Astrocyte (in vitro differentiated cells and primary cell): Measurements from ENCODE around the gene CCDC187.

Experiments
- EZH2 ChIP-seq: IDR thresholded peaks from 2 replicates; pipeline ENCODE4 v1.6.1; 2012; ENCODE audit warnings: mild to moderate bottlenecking, low read length, inconsistent platforms; ENCODE audit not compliant: insufficient read depth
- TF ChIP-seq, protein P1 (sequence below): IDR thresholded peaks from 2 replicates; pipeline ENCODE4 v1.5.1; 2011; ENCODE audit warnings: low read depth, mild to moderate bottlenecking, inconsistent platforms, low read length, moderate library complexity; ENCODE audit not compliant: insufficient read depth

DNA sequence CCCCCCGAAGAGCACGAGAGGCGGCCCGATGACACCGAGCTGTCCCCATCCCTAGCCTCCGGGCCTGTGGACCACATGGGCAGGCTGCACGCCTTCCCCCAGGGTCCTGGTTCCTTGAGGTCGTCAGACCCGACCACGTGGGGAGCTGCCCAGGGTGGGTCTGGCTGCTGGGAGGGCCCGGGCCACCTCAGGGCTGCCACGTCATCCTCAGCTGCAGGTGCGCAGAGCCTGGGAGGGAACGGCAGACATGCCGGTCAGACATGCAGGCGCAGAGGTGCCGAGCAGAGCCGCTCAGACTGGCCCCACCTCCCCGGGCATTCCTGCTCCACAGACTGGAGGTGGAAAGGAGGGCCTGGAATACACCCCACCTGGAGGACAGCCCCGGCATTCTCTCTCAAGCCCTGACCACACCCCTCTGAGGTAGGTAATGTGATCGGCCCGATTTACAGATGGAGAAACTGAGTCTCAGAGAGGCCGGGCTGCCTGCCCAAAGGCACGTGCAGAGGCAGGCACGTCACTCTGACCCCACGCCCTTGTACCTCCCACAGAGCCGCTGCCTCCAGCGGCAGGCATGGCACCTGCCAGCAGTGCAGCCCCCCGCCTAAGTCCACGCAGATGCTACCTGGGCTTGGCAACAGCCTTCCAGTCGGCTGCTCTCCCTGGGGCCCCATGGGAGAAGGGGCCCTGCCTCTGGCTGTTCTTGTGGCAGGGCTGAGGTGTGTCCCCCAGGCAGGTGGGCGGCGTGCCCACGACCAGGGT is 649 bp downstream of the CCDC187 start:
- TF ChIP-seq, protein P1, sequence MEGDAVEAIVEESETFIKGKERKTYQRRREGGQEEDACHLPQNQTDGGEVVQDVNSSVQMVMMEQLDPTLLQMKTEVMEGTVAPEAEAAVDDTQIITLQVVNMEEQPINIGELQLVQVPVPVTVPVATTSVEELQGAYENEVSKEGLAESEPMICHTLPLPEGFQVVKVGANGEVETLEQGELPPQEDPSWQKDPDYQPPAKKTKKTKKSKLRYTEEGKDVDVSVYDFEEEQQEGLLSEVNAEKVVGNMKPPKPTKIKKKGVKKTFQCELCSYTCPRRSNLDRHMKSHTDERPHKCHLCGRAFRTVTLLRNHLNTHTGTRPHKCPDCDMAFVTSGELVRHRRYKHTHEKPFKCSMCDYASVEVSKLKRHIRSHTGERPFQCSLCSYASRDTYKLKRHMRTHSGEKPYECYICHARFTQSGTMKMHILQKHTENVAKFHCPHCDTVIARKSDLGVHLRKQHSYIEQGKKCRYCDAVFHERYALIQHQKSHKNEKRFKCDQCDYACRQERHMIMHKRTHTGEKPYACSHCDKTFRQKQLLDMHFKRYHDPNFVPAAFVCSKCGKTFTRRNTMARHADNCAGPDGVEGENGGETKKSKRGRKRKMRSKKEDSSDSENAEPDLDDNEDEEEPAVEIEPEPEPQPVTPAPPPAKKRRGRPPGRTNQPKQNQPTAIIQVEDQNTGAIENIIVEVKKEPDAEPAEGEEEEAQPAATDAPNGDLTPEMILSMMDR, result no peak
- TF ChIP-seq EZH2, result no peak
